Liver (tissue), 9 donors: ENCODE results near the gene ERC2. TPM values are rescaled to one million over a fixed set of nuclear protein-coding genes. Genes with fewer than 3 reads are reported as not detected.

ENCODE experiments used
- DNase-seq: peaks from one replicate; pipeline ENCODE4 v3.0.0-alpha.2; 2017; ENCODE audit warnings: low spot score
- H3K27ac ChIP-seq, 2 donors: one replicate each; pipeline ENCODE4 v1.7.0; 2013; ENCODE audit warnings: inconsistent platforms in 2 of 2, low read length in 2 of 2, control low read depth in 1 of 2, low read depth in 1 of 2, mild to moderate bottlenecking in 1 of 2
- H3K27me3 ChIP-seq, 4 donors: one replicate each; pipeline versions ENCODE4 v1.6.1 to v1.7.0; 2013; ENCODE audit warnings: low read length in 3 of 4, inconsistent platforms in 1 of 4, mild to moderate bottlenecking in 1 of 4, moderate library complexity in 1 of 4; ENCODE audit not compliant: control insufficient read depth in 4 of 4, insufficient read depth in 4 of 4
- H3K36me3 ChIP-seq, 4 donors: one replicate each; pipeline versions ENCODE4 v1.6.1 to v1.7.0; 2013; ENCODE audit warnings: low read length in 3 of 4, mild to moderate bottlenecking in 3 of 4, low read depth in 1 of 4, moderate library complexity in 1 of 4; ENCODE audit not compliant: control insufficient read depth in 4 of 4, insufficient read depth in 3 of 4
- H3K4me1 ChIP-seq, 4 donors: one replicate each; pipeline versions ENCODE4 v1.6.1 to v1.7.0; 2013; ENCODE audit warnings: low read length in 3 of 4, mild to moderate bottlenecking in 3 of 4, moderate library complexity in 1 of 4; ENCODE audit not compliant: control insufficient read depth in 4 of 4, insufficient read depth in 4 of 4
- H3K4me3 ChIP-seq, 3 donors: one replicate each; pipeline versions ENCODE4 v1.6.1 to v1.7.0; 2013; ENCODE audit warnings: low read length in 3 of 3, control low read depth in 1 of 3, low read depth in 1 of 3, mild to moderate bottlenecking in 1 of 3
- H3K9ac ChIP-seq, 2 donors: one replicate each; pipeline ENCODE4 v1.7.0; 2013; ENCODE audit warnings: low read length in 2 of 2, mild to moderate bottlenecking in 2 of 2, moderate library complexity in 2 of 2, control low read depth in 1 of 2, low read depth in 1 of 2
- H3K9me3 ChIP-seq, 4 donors: one replicate each; pipeline versions ENCODE4 v1.6.1 to v1.7.0; 2013; ENCODE audit warnings: low read length in 3 of 4; ENCODE audit not compliant: control insufficient read depth in 4 of 4
- ATF3 ChIP-seq: IDR thresholded peaks from 2 replicates; pipeline ENCODE4 v1.6.1; 2016; ENCODE audit warnings: antibody characterized with exemption
- CTCF ChIP-seq: fragments of 150-350 bp; IDR thresholded peaks from 2 replicates; pipeline ENCODE4 v1.5.1; 2017; ENCODE audit warnings: improper control_type of control experiment, low read depth, low read length; ENCODE audit not compliant: missing input control
- FOXA1 ChIP-seq: IDR thresholded peaks from 2 replicates; pipeline ENCODE4 v1.6.1; 2016; ENCODE audit warnings: antibody characterized with exemption
- FOXA2 ChIP-seq: IDR thresholded peaks from 2 replicates; pipeline ENCODE4 v1.6.1; 2016; ENCODE audit warnings: antibody characterized with exemption
- GABPA ChIP-seq, 2 donors: IDR thresholded peaks in 1 of 2; conservative IDR thresholded peaks in 1 of 2; 2 replicates each; pipeline ENCODE4 v1.6.1; 2016; ENCODE audit warnings: antibody characterized with exemption in 2 of 2, mild to moderate bottlenecking in 1 of 2, moderate library complexity in 1 of 2
- HNF4G ChIP-seq: IDR thresholded peaks from 2 replicates; pipeline ENCODE4 v1.6.1; 2016; ENCODE audit warnings: antibody characterized with exemption
- JUND ChIP-seq, 2 donors: IDR thresholded peaks; 2 replicates each; pipeline ENCODE4 v1.6.1; 2016; ENCODE audit warnings: antibody characterized with exemption in 2 of 2
- MAX ChIP-seq: IDR thresholded peaks from 2 replicates; pipeline ENCODE4 v1.6.1; 2016; ENCODE audit warnings: antibody characterized with exemption
- NR2F2 ChIP-seq: IDR thresholded peaks from 2 replicates; pipeline ENCODE4 v1.6.1; 2016; ENCODE audit warnings: antibody characterized with exemption
- RAD21 ChIP-seq, 2 donors: IDR thresholded peaks; 2 replicates each; pipeline ENCODE4 v1.6.1; 2016; ENCODE audit warnings: antibody characterized with exemption in 2 of 2, mild to moderate bottlenecking in 2 of 2
- REST ChIP-seq: IDR thresholded peaks from 2 replicates; pipeline ENCODE4 v1.6.1; 2016; ENCODE audit warnings: antibody characterized with exemption, mild to moderate bottlenecking
- RXRA ChIP-seq, 2 donors: IDR thresholded peaks; 2 replicates each; pipeline ENCODE4 v1.6.1; 2017 to 2018; ENCODE audit warnings: antibody characterized with exemption in 2 of 2, mild to moderate bottlenecking in 1 of 2
- SP1 ChIP-seq: IDR thresholded peaks from 2 replicates; pipeline ENCODE4 v1.6.1; 2018; ENCODE audit warnings: antibody characterized with exemption, mild to moderate bottlenecking
- YY1 ChIP-seq: IDR thresholded peaks from 2 replicates; pipeline ENCODE4 v1.6.1; 2016; ENCODE audit warnings: antibody characterized with exemption, mild to moderate bottlenecking
- ZBTB33 ChIP-seq: IDR thresholded peaks from 2 replicates; pipeline ENCODE4 v1.6.1; 2016; ENCODE audit warnings: antibody characterized with exemption
- WGBS: extraction: QIAGEN DNeasy Blood & Tissue Kit; methylation state at CpG from one replicate; pipeline ENCODE4 v1.1.7; 2013; 5-methylcytosine and 5-hydroxymethylcytosine counted together
- polyA plus RNA-seq, 2 donors: library from polyadenylated mRNA; stranded (reverse) in 1 of 2; unstranded in 1 of 2; fragments of 200-250 nt in 1 of 2; fragments of >200 nt in 1 of 2; fragmentation: Nextera tagmentation in 1 of 2; extraction: Ambion mirVana in 1 of 2; gene quantifications; one replicate each; pipeline versions ENCODE4 v1.2.1 to v1.2.3, GENCODE V29; 2013 to 2015
- total RNA-seq, 2 donors: library from RNA; depleted of rRNA; stranded (reverse); fragments of >200 nt; gene quantifications; one replicate each; pipeline ENCODE4 v1.2.3, GENCODE V29; 2014
- donor health status: healthy.
- donor health status: healthy.
- donor health status: healthy.
- donor health status: healthy.
- donor health status: healthy.

ERC2 gene
- total and polyA plus RNA-seq, 4 donors: 0.14 to 0.25 TPM; not detected in 2

- DNase-seq: no peak
- Histone ChIP-seq H3K9me3 (no peaks in the 10 kb centered on the region), H3K4me3 (no peak overlapping the region), H3K27ac (no peak overlapping the region), H3K9ac (no peak overlapping the region), H3K27me3 (no peaks in the 10 kb centered on the region), H3K4me1 (peaks cover 0 to 9% (median 0%) of the 10 kb centered on the region in 4 donors), H3K36me3 (no peaks in the 10 kb centered on the region)
- TF ChIP-seq FOXA1 (no peak), REST (no peak), MAX (no peak)
- WGBS: 87% methylated on average over 3 of the region's 3 CpGs
These were observed 274.7 kb downstream of the ERC2 start for GRCh38 chr3:56193519-56193918.

- Histone ChIP-seq H3K4me1 (peaks cover 0 to under 1% (median 0%) of the 10 kb centered on the region in 4 donors), H3K9me3 (no peaks in the 10 kb centered on the region), H3K27me3 (no peaks in the 10 kb centered on the region), H3K27ac (no peak overlapping the region), H3K9ac (no peak overlapping the region), H3K4me3 (no peak overlapping the region), H3K36me3 (no peaks in the 10 kb centered on the region)
- TF ChIP-seq FOXA1 (no peak), FOXA2 (no peak), SP1 (no peak), ATF3 (no peak), RAD21 (IDR thresholded peaks at IDR 0.05) (no peak), RXRA (IDR thresholded peaks at IDR 0.05) (no peak), NR2F2 (no peak), YY1 (no peak), HNF4G (no peak), JUND (IDR thresholded peaks at IDR 0.05) (no peak), CTCF (no peak), REST (no peak), ZBTB33 (no peak), GABPA (IDR thresholded peaks at IDR 0.05 in 1 of 2, conservative IDR thresholded peaks at IDR 0.05 in 1 of 2) (no peak)
- DNase-seq: no peak
These were observed 276.3 kb downstream of the ERC2 start for GRCh38 chr3:56192001-56192400.
